HFF-Myc (cell line): Measurements from ENCODE around the gene LSAMP.

Source experiments
- DNase-seq: peaks from one replicate; pipeline ENCODE4 v3.0.0-alpha.2; 2011; ENCODE audit warnings: low read depth; ENCODE audit errors: extremely low read depth
- H3K4me3 ChIP-seq: replicated peaks from 2 replicates; pipeline ENCODE4 v1.5.1; 2011; ENCODE audit warnings: low read depth, mild to moderate bottlenecking, control low read depth, low read length
- CTCF ChIP-seq: IDR thresholded peaks from 2 replicates; pipeline ENCODE4 v1.5.1; 2012; ENCODE audit warnings: mild to moderate bottlenecking, low read depth, low read length, control low read depth; ENCODE audit errors: missing control alignments

Gene LSAMP

GRCh38 chr3:115891006-115891636 lies 554.2 kb downstream of the LSAMP start:
- TF ChIP-seq CTCF: no peak
- no peak for DNase-seq
- no peak overlapping the region for H3K4me3 ChIP-seq

- no peak overlapping the region for H3K4me3 ChIP-seq
- DNase-seq: no peak
- TF ChIP-seq CTCF: no peak
Observed at GRCh38 chr3:115890579-115890978, 554.7 kb downstream of the LSAMP start.

- H3K4me3 ChIP-seq: no peak overlapping the region
- DNase-seq: no peak
- TF ChIP-seq CTCF: no peak
Observed at GRCh38 chr3:115885621-115886020, 559.7 kb downstream of the LSAMP start.

DNA sequence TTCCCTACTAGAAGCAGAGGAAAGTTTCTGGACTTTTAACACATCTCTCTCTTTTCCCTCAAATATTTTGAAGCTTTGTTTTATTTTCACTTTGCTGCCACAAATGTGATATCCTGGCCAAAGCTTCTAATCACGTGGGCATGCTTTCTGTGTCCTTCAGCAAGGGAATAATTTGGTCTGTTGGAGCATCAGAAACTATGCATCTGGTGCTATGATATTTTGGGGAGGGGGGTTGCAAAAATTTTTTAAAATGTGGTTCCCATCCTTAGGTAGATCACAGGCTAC lies 567.7 kb downstream of the LSAMP start:
- no peak overlapping the region for H3K4me3 ChIP-seq
- no peak for DNase-seq

GRCh38 chr3:115876876-115877614 lies 568.2 kb downstream of the LSAMP start:
- DNase-seq: no peak
- no peak overlapping the region for H3K4me3 ChIP-seq
- no peak for TF ChIP-seq CTCF

More for the DNA sequence above, 567.7 kb downstream of the LSAMP start:
- no peak for TF ChIP-seq CTCF

- TF ChIP-seq CTCF: no peak
- no peak for DNase-seq
- no peak overlapping the region for H3K4me3 ChIP-seq
Observed at GRCh38 chr3:115875460-115875859, 569.8 kb downstream of the LSAMP start.

DNA sequence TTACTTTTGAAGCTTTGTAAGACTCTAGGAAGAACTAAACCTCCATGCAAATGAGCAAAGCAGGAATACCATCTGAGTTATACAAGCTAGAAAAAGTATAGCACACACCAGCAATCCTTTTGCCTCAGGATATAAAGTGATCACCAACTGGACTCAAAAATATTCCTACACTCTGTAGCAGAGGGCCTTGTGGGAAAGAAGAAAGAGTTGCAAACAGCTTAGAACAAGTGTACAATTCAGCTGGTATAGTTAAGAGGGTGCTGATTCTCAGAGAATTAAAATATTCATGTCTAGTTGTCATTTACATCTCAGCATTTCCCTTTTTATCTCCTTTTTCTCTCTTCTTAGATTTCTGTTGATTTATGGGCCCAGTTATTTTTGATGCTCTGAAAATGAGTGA lies 573.6 kb downstream of the LSAMP start:
- H3K4me3 ChIP-seq: no peak overlapping the region
- no peak for TF ChIP-seq CTCF
- no peak for DNase-seq
